Uterus (tissue), 2 donors: ENCODE data around the gene PTPRN2.

Experiments
- POLR2A ChIP-seq, 2 donors: fragments of 450-650 bp; IDR thresholded peaks; one replicate each; pipeline ENCODE4 v1.6.1; 2016; ENCODE audit warnings: antibody characterized with exemption in 2 of 2, mild to moderate bottlenecking in 1 of 2, moderate library complexity in 1 of 2
- TF ChIP-seq, protein P1 (sequence below), 4 experiments: fragments of 200-600 bp in 2 of 4; fragments of 450-650 bp in 2 of 4; sonication (generic) in 2 of 4; IDR thresholded peaks; one replicate each; pipeline ENCODE4 v1.5.1; 2016 to 2019; ENCODE audit warnings: antibody characterized with exemption in 4 of 4, mild to moderate bottlenecking in 2 of 4, moderate library complexity in 1 of 4

GRCh38 chr7:158378978-158379377, 208.6 kb downstream of the PTPRN2 start:
- TF ChIP-seq POLR2A (IDR thresholded peaks at IDR 0.05) = no peak
- TF ChIP-seq, protein P1, sequence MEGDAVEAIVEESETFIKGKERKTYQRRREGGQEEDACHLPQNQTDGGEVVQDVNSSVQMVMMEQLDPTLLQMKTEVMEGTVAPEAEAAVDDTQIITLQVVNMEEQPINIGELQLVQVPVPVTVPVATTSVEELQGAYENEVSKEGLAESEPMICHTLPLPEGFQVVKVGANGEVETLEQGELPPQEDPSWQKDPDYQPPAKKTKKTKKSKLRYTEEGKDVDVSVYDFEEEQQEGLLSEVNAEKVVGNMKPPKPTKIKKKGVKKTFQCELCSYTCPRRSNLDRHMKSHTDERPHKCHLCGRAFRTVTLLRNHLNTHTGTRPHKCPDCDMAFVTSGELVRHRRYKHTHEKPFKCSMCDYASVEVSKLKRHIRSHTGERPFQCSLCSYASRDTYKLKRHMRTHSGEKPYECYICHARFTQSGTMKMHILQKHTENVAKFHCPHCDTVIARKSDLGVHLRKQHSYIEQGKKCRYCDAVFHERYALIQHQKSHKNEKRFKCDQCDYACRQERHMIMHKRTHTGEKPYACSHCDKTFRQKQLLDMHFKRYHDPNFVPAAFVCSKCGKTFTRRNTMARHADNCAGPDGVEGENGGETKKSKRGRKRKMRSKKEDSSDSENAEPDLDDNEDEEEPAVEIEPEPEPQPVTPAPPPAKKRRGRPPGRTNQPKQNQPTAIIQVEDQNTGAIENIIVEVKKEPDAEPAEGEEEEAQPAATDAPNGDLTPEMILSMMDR (IDR thresholded peaks at IDR 0.05) = no peak
